Thyroid gland (tissue), 4 donors: ENCODE data around the gene SH2D3C. TPM values are rescaled to one million over a fixed set of nuclear protein-coding genes. Genes with fewer than 3 reads are reported as not detected.

ENCODE experiments used
- DNase-seq, 2 donors: peaks; one replicate each; pipeline ENCODE4 v3.0.0-alpha.2; 2019
- H3K27ac ChIP-seq, 3 donors: fragments of 200-600 bp; sonication (generic); 1 replicate in 2 of 3; 2 replicates in 1 of 3; pipeline ENCODE4 v1.5.1; 2016 to 2019; ENCODE audit warnings: mild to moderate bottlenecking in 1 of 3, moderate library complexity in 1 of 3
- H3K27me3 ChIP-seq: fragments of 200-600 bp; sonication (generic); one replicate; pipeline ENCODE4 v1.5.1; 2019
- H3K36me3 ChIP-seq, 2 donors: fragments of 200-600 bp; sonication (generic); one replicate each; pipeline ENCODE4 v1.5.1; 2016 to 2019
- H3K4me1 ChIP-seq, 2 donors: fragments of 200-600 bp; sonication (generic); one replicate each; pipeline ENCODE4 v1.5.1; 2017 to 2019
- H3K4me3 ChIP-seq, 3 donors: fragments of 200-600 bp; sonication (generic); replicated peaks in 1 of 3; 1 replicate in 2 of 3; 2 replicates in 1 of 3; pipeline ENCODE4 v1.5.1; 2016; ENCODE audit warnings: mild to moderate bottlenecking in 1 of 3
- H3K9me3 ChIP-seq: fragments of 200-600 bp; sonication (generic); one replicate; pipeline ENCODE4 v1.5.1; 2017
- CTCF ChIP-seq, 6 experiments: fragments of 200-600 bp in 3 of 6; fragments of 450-650 bp in 3 of 6; sonication (generic) in 3 of 6; IDR thresholded peaks; one replicate each; pipeline ENCODE4 v1.5.1; 2016 to 2019; ENCODE audit warnings: antibody characterized with exemption in 6 of 6, mild to moderate bottlenecking in 2 of 6, inconsistent platforms in 1 of 6, moderate library complexity in 1 of 6
- POLR2A ChIP-seq, 2 donors: fragments of 450-650 bp; IDR thresholded peaks; one replicate each; pipeline ENCODE4 v1.6.1; 2017; ENCODE audit warnings: antibody characterized with exemption in 2 of 2, mild to moderate bottlenecking in 2 of 2, moderate library complexity in 1 of 2
- WGBS, 2 donors: methylation state at CpG; one replicate each; pipeline ENCODE4 v1.1.5; 2017; 5-methylcytosine and 5-hydroxymethylcytosine counted together
- intact Hi-C: fragments of 100-400 bp; cut with DNase I; formaldehyde crosslinking; loops from one replicate; pipeline ENCODE4 v1.15.1; 2023
- total RNA-seq, 4 donors: library from RNA; depleted of rRNA; stranded (reverse); fragments of >200 nt; gene quantifications; one replicate each; pipeline ENCODE4 v1.2.3, GENCODE V29; 2016

The SH2D3C gene
- total RNA-seq, 4 donors from 2014 or later = 10.0 to 24.9 (median 18.2) TPM

GRCh38 chr9:127735530-127736185 is 42.8 kb downstream of the SH2D3C start:
- Histone ChIP-seq H3K4me1 (peaks cover 4 to 7% of the 10 kb centered on the region in 2 donors), H3K4me3 (no peak overlapping the region), H3K27ac (no peak overlapping the region), H3K36me3 (peaks cover 4% of the 10 kb centered on the region in 2 donors), H3K9me3 (no peaks in the 10 kb centered on the region), H3K27me3 (no peaks in the 10 kb centered on the region)
- DNase-seq = no peak
- intact Hi-C loops = loop anchor here (5.0 kb wide), 3 partner anchors 47 to 182 kb away; partner anchors contain the start of gene ST6GALNAC4
- WGBS, 2 donors = 15 to 19% methylated on average over 12 to 15 of the region's 15 CpGs
- no peak for TF ChIP-seq CTCF (IDR thresholded peaks at IDR 0.05)
- TF ChIP-seq POLR2A (IDR thresholded peaks at IDR 0.05) = no peak

- DNase-seq = peak; percentile 97 to 98
- peak within 1 kb of the TSS; percentile 91 to 97 (median 92) for H3K27ac ChIP-seq
- intact Hi-C loops = loop anchor here (5.0 kb wide), 4 partner anchors 47 to 182 kb away; partner anchors contain the start of gene ST6GALNAC4
- 0% methylated on average over 20 to 30 of the region's 76 CpGs for WGBS, 2 donors
- peak; percentile 56 to 90 for TF ChIP-seq POLR2A (IDR thresholded peaks at IDR 0.05)
- peak; percentile 84 to 100 (median 96) for TF ChIP-seq CTCF (IDR thresholded peaks at IDR 0.05)
- H3K4me1 ChIP-seq = peaks cover 4 to 7% of the 10 kb centered on the region in 2 donors
- H3K4me3 ChIP-seq = peak within 1 kb of the TSS; percentile 40 to 80 (median 48)
- no peaks in the 10 kb centered on the region for H3K27me3 ChIP-seq
- peaks cover 4% of the 10 kb centered on the region in 2 donors for H3K36me3 ChIP-seq
- no peaks in the 10 kb centered on the region for H3K9me3 ChIP-seq
These were observed 43.5 kb downstream of the SH2D3C start, which contains the start of gene TOR2A for GRCh38 chr9:127734747-127735529. TOR2A (minus strand) TSS chr9:127735294; CDS start chr9:127735270, 24 bp downstream.

- Histone ChIP-seq H3K9me3 (no peaks in the 10 kb centered on the region), H3K4me1 (peaks cover 4 to 7% of the 10 kb centered on the region in 2 donors), H3K27me3 (no peaks in the 10 kb centered on the region), H3K36me3 (peaks cover 4% of the 10 kb centered on the region in 2 donors), H3K27ac (peak overlapping the region in 2 of 3 donors; percentile 91 to 97), H3K4me3 (peak overlapping the region in 1 of 3 donors; percentile 80)
- intact Hi-C loops = loop anchor here (5.0 kb wide), 1 partner anchor 127 kb away; no protein-coding TSS in a partner anchor
- no peak for TF ChIP-seq CTCF (IDR thresholded peaks at IDR 0.05)
- no peak for TF ChIP-seq POLR2A (IDR thresholded peaks at IDR 0.05)
- no peak for DNase-seq
- WGBS, 2 donors = 37 to 51% methylated on average over 10 to 14 of the region's 22 CpGs
These were observed 44.2 kb downstream of the SH2D3C start for GRCh38 chr9:127734247-127734746.

GRCh38 chr9:127733614-127734013 is 44.9 kb downstream of the SH2D3C start:
- Histone ChIP-seq H3K27me3 (no peaks in the 10 kb centered on the region), H3K4me1 (peaks cover 4 to 7% of the 10 kb centered on the region in 2 donors), H3K27ac (no peak overlapping the region), H3K36me3 (peaks cover 4% of the 10 kb centered on the region in 2 donors), H3K4me3 (no peak overlapping the region), H3K9me3 (no peaks in the 10 kb centered on the region)
- 100% methylated on average over 2 of the region's 2 CpGs for WGBS, 2 donors
- TF ChIP-seq CTCF (IDR thresholded peaks at IDR 0.05) = no peak
- TF ChIP-seq POLR2A (IDR thresholded peaks at IDR 0.05) = no peak
- DNase-seq = no peak
- intact Hi-C loops = loop anchor here (1.0 to 5.0 kb wide), 3 partner anchors 126 to 225 kb away; no protein-coding TSS in a partner anchor
